GM12892 (cell line): Measurements from ENCODE around the gene PRKAR1B.

Experiments used
- DNase-seq: peaks from one replicate; pipeline ENCODE4 v3.0.0; 2011; ENCODE audit not compliant: insufficient read length
- FAIRE-seq: peaks from 2 replicates; lab custom pipeline; 2011; peaks lifted over from hg19 to GRCh38; lab: Jason Lieb, UNC
- POLR2A ChIP-seq: IDR thresholded peaks from 2 replicates; pipeline ENCODE4 v1.6.1; 2011; ENCODE audit warnings: low read depth, low read length, control low read depth
- POLR2AphosphoS5 ChIP-seq: IDR thresholded peaks from 2 replicates; pipeline ENCODE4 v1.6.1; 2011; ENCODE audit warnings: low read depth, low read length, control low read depth
- TAF1 ChIP-seq: IDR thresholded peaks from 2 replicates; pipeline ENCODE4 v1.6.1; 2011; ENCODE audit warnings: low read depth, mild to moderate bottlenecking, control low read depth, low read length, borderline replicate concordance

PRKAR1B gene

GRCh38 chr7:696812-697551 lies 30.1 kb downstream of the PRKAR1B start:
- FAIRE-seq, result no peak
- no peak for DNase-seq
- TF ChIP-seq POLR2A, result no peak
- no peak for TF ChIP-seq TAF1
- no peak for TF ChIP-seq POLR2AphosphoS5

- DNase-seq (no peak), FAIRE-seq (no peak)
- no peak for TF ChIP-seq POLR2AphosphoS5
- no peak for TF ChIP-seq TAF1
- no peak for TF ChIP-seq POLR2A
Measured at GRCh38 chr7:696426-696811, 30.7 kb downstream of the PRKAR1B start.

DNA sequence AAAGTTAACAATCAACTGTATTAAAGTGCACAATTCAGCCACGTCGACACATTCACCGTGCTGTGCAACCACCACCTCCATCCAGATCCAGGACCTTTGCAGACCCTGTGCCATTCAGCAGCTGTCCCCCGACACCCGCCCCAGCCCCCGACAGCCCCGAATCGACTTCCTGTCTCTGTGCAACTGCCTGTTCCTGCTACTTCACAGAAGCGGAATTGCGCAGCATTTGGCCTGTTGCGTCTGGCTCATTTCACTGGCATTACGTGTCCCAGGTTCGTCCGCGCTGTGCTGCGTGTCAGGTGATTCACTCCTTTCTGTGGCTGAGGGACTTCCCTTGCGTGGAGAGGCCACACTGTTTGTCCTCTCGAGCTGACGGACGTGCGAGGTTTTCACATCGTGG lies 33.8 kb downstream of the PRKAR1B start:
- DNase-seq (no peak), FAIRE-seq (no peak)
- no peak for TF ChIP-seq TAF1
- TF ChIP-seq POLR2AphosphoS5, result no peak
- no peak for TF ChIP-seq POLR2A

DNA sequence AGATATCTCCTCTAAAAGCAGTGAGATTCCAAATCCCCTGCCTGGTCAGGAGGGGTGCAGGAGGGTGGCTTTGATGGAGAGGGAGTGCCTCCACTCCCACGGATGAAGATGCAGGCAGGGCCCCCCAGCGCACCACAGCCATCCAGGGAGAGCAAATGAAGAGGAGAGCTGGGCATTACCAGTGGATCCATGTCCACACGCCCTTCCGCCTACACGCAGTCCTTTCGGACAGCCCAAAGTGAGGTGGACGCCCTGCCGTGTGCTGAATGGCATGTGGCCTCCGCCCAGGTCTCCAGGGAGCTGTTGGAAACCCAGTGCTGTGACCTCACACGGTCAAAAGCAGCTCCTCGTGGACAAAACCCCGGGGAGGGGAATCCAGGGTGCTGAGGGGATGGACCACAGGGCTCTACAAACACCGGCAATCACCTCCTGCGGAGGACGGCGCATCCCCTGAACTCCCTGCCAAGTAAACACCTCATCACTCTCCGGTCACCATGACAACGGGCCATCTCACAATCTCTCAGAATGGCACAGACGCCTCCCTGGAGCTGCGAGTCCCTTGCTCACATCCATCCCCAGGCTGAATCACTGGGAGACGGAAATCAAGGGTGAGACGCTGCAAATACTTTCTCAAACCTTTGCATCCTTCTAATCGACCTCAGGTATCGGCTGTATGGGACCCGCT lies 35.6 kb downstream of the PRKAR1B start:
- DNase-seq (no peak), FAIRE-seq (no peak)
- no peak for TF ChIP-seq POLR2AphosphoS5
- TF ChIP-seq TAF1, result no peak
- no peak for TF ChIP-seq POLR2A

DNA sequence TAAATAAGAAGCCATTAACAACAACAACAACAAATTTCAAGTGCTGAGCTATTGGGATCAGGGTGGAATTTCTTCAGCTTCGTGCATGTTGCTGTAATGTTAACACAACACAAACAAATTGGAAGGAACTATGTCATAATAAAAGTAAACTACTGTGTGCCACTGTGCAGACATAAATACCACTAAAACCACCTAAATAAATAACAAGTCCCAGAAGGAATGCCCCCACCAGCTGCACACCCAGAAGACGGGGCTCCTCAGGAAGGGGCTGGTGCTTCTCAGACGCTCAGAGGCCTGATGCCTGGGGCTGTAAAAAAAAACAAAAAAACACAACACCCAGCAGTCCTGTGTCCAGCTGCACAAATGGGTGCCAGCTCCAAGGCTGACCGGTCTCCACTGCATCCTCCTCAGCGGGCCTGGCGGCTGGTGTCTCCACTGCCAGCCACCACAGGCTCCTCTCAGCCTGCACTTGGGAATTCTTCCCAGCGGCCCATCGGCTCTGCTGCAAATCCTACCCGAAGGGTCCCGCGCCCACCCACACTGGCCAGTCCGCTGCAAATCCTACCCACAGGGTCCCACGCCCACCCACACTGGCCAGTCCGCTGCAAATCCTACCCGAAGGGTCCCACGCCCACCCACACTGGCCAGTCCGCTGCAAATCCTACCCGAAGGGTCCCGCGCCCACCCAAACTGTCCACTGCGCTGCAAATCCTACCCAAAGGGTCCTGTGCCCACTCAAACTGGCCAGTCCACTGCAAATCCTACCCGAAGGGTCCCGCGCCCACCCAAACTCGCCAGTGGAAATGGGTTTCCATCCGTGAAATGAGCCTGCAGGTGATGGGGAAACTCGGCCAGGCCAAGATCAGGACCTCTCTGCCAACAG lies 36.4 kb downstream of the PRKAR1B start:
- no peak for FAIRE-seq
- no peak for DNase-seq
- TF ChIP-seq POLR2A (no peak), POLR2AphosphoS5 (no peak), TAF1 (no peak)

GRCh38 chr7:685540-685939 lies 41.5 kb downstream of the PRKAR1B start:
- FAIRE-seq (no peak), DNase-seq (no peak)
- no peak for TF ChIP-seq TAF1
- TF ChIP-seq POLR2AphosphoS5, result no peak

- FAIRE-seq, result no peak
- DNase-seq, result no peak
- TF ChIP-seq TAF1 (no peak), POLR2A (no peak), POLR2AphosphoS5 (no peak)
Measured at GRCh38 chr7:684416-684815, 42.7 kb downstream of the PRKAR1B start.

DNA sequence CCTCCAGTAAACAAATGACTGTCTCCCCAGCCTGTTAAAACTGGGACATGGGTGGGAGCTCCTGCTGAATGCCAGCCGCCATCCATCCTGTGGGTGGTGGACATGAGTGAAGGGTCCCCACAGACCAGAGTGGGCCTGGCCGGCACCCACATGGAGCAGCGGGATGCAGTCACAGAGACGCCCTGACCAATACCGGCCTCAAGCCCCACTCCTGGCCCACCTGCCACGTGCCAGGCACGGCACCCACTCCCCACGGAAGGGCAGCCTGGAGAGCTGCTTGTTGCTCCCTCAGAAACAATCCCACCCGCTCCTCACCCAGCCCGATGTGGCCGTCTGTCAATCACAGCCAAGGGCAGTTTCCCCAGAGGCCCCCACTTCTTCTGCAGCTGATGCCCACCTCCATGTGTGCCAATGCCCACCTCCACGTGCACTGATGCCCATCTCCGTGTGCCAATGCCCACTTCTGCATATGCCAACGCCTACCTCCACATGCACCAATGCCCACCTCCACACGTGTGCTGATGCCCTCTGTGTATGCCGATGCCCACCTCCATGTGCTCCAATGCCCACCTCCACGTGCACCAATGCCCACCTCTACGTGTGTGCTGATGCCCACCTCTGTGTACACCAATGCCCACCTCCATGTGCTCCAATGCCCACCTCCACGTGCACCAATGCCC lies 43.4 kb downstream of the PRKAR1B start:
- FAIRE-seq (no peak), DNase-seq (no peak)
- TF ChIP-seq POLR2AphosphoS5, result no peak
- no peak for TF ChIP-seq TAF1
- TF ChIP-seq POLR2A, result no peak

DNA sequence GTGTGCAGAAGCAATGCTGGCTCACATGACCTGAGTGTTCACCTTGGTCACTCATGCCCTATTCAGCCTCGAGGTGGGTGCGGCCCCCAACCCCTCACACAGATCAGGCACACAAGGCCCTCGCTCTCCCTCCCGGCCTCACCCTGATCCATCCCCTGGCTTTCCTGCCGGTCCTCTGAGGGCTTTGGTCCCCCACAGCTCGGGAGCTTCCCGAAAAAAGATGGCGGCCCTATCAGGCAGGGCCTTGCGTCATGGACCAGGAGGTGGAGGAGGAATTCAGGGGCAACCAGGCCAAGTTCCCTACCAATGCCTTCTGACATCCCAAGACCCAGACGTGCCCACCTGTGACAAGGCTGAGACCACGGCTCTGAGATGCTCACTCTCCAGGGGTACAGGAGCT lies 44.3 kb downstream of the PRKAR1B start:
- DNase-seq, result no peak
- TF ChIP-seq TAF1 (no peak), POLR2A (no peak), POLR2AphosphoS5 (no peak)
- no peak for FAIRE-seq

GRCh38 chr7:681551-682307 lies 45.4 kb downstream of the PRKAR1B start:
- FAIRE-seq, result no peak
- no peak for TF ChIP-seq TAF1
- TF ChIP-seq POLR2A, result no peak
- no peak for TF ChIP-seq POLR2AphosphoS5
- no peak for DNase-seq
